NCI-H1436 treated with DMSO at 0.1 percent for 48 hours (cell line): Measurements from ENCODE around the gene CACNA2D3.
"Not testable (repeated sequence)": the region's sequence is repeated elsewhere in the genome, so short reads cannot be mapped to it uniquely, and the experiment has no call there.

Experiments
- DNase-seq: peaks from one replicate; lab custom pipeline; 2025; lab: John Stamatoyannopoulos, UW

Gene CACNA2D3

DNA sequence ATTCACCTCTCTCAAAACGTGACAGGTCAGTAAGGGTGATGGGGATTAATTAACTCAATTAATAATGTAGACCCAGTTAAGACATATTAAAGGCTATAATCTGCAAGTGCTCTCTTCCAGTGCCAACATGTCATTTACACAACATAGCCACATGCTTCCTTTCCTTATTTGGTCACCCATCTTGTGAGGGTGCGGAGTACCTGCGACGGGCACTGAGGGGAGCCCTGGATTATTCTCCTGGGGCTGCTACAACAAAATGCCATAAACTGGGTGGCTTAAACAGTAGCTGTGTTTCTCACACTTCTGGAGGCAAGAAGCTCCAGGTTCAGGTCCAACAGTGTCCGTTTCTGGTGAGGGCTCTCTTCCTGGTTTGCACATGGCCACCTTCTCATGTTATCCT, 962.9 kb downstream of the CACNA2D3 start:
- DNase-seq = no peak

DNA sequence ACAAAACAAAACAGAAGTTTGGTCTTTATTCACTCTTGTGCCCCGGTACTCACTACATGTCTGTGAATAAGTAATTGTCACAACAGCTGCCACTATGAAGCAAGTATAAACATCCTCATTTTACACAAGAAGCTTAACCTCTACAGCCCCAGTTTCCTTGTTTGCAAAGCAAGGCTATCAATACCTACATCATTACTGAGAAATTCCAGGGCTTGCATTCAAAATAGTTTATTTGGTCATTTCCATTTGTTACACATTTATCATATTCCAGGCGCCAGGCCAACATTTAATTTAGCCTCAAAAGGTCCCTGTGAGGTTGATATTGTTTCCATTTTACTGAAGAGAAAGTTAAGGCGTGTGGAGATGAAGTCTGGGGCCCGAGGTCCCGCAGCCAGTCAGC, 966.9 kb downstream of the CACNA2D3 start:
- DNase-seq = no peak

- DNase-seq = no peak
These were observed 967.9 kb downstream of the CACNA2D3 start for GRCh38 chr3:55090291-55090690.

DNA sequence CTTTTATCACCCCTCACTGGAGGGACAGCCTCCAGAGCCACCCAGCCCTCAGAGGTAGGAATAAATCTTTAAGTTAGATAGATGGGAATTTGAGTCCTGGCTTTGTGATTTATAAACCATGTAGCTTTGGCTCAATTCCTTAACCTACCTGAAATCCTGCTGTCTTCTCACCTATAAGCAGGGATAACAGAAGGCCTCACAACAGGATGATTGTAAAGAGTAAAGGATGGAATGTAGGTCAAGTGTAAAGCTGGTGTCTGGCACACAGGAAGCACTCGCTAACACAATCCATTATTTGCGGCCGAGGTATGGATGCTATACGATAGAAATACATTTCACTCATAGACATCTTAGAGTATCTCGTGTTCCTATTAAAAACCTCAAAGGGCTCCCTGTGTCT, 968.4 kb downstream of the CACNA2D3 start:
- no peak for DNase-seq

GRCh38 chr3:55091381-55092225, 969.3 kb downstream of the CACNA2D3 start:
- DNase-seq = no peak

GRCh38 chr3:55094676-55095075, 972.3 kb downstream of the CACNA2D3 start:
- no peak for DNase-seq

GRCh38 chr3:55097441-55097840, 975.1 kb downstream of the CACNA2D3 start:
- DNase-seq = no peak

GRCh38 chr3:55105647-55106046, 983.3 kb downstream of the CACNA2D3 start:
- DNase-seq = no peak

- DNase-seq = no peak
These were observed 984.8 kb downstream of the CACNA2D3 start for GRCh38 chr3:55107187-55107586.

GRCh38 chr3:55111906-55112305, 989.6 kb downstream of the CACNA2D3 start:
- DNase-seq = not testable (repeated sequence)

DNA sequence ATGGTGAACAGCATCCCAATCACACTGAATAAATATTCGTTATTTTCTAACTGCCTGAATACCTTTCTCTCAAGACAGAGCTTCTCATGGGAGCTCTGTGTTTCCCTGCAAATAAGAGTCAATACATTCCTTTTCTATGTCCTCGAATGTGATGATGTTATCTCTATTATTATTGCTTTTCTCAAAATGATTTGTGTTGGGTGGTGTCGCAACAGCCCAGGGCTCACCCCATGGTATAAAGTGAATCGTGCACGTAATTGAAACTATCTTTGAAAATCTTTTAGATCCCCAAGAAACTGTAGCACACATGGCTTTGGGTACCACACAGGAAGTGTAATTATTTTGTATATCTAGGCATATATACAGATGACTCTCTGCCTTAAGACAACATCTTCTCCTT, 996.1 kb downstream of the CACNA2D3 start:
- no peak for DNase-seq

GRCh38 chr3:55119268-55119667, 996.9 kb downstream of the CACNA2D3 start:
- DNase-seq = no peak

GRCh38 chr3:55122312-55122711, 1000.0 kb downstream of the CACNA2D3 start:
- no peak for DNase-seq
